NT2/D1 (cell line): Measurements from ENCODE around the gene PPT2.

Experiments
- SUZ12 ChIP-seq: IDR thresholded peaks from 2 replicates; pipeline ENCODE4 v1.6.1; 2011; ENCODE audit not compliant: insufficient read length, insufficient read depth; ENCODE audit errors: extremely low read depth
- YY1 ChIP-seq: IDR thresholded peaks from 2 replicates; pipeline ENCODE4 v1.6.1; 2011; ENCODE audit not compliant: insufficient read length, insufficient read depth
- ZNF274 ChIP-seq: IDR thresholded peaks from 2 replicates; pipeline ENCODE4 v1.6.1; 2011; ENCODE audit warnings: mild to moderate bottlenecking, low read depth, low read length

DNA sequence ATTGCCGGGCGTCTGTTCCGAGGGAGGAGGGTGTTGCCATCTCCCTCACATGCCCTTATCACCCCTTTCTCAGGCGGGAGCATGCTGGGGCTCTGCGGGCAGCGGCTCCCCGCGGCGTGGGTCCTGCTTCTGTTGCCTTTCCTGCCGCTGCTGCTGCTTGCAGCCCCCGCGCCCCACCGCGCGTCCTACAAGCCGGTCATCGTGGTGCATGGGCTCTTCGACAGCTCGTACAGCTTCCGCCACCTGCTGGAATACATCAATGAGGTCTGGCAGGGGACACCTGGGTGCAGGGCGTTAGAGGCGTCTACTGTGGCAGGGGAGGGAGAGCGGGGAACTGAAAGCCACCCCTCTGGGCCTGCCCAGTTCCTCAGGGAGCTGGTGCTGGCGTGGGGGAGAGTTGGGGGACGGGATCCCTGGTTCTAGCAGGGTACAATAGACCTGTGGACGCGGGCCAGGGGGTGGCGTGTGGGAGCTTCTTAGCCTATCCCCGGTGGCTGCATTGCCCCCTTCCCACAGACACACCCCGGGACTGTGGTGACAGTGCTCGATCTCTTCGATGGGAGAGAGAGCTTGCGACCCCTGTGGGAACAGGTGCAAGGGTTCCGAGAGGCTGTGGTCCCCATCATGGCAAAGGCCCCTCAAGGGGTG lies 697 bp downstream of the PPT2 start:
- TF ChIP-seq ZNF274 = no peak
- TF ChIP-seq YY1 = no peak
- no peak for TF ChIP-seq SUZ12
